Suprapubic skin (tissue), 4 donors: ENCODE measurements around the gene UBE2E3. TPM values are rescaled to one million over a fixed set of nuclear protein-coding genes. Genes with fewer than 3 reads are reported as not detected.

ENCODE experiments used
- DNase-seq, 2 donors: peaks; one replicate each; pipeline ENCODE4 v3.0.0-alpha.2; 2019; ENCODE audit warnings: low spot score in 2 of 2
- H3K27ac ChIP-seq: fragments of 200-600 bp; sonication (generic); one replicate; pipeline ENCODE4 v1.5.1; 2019
- H3K27me3 ChIP-seq: fragments of 200-600 bp; sonication (generic); one replicate; pipeline ENCODE4 v1.5.1; 2019
- H3K36me3 ChIP-seq: fragments of 200-600 bp; sonication (generic); one replicate; pipeline ENCODE4 v1.5.1; 2019
- H3K4me1 ChIP-seq: fragments of 200-600 bp; sonication (generic); one replicate; pipeline ENCODE4 v1.5.1; 2019
- H3K4me3 ChIP-seq: fragments of 200-600 bp; sonication (generic); one replicate; pipeline ENCODE4 v1.5.1; 2019; ENCODE audit warnings: mild to moderate bottlenecking
- H3K9me3 ChIP-seq: fragments of 200-600 bp; sonication (generic); one replicate; pipeline ENCODE4 v1.5.1; 2019
- EP300 ChIP-seq: sonication (generic); formaldehyde crosslinking; IDR thresholded peaks from one replicate; pipeline ENCODE4 v1.6.1; 2017; ENCODE audit warnings: antibody characterized with exemption
- POLR2A ChIP-seq, 2 donors: fragments of 450-650 bp; IDR thresholded peaks; one replicate each; pipeline ENCODE4 v1.6.1; 2017; ENCODE audit warnings: antibody characterized with exemption in 2 of 2, mild to moderate bottlenecking in 2 of 2, moderate library complexity in 2 of 2
- POLR2AphosphoS5 ChIP-seq, 3 donors: sonication (generic); formaldehyde crosslinking; IDR thresholded peaks; one replicate each; pipeline ENCODE4 v1.6.1; 2017; ENCODE audit warnings: antibody characterized with exemption in 3 of 3
- WGBS: methylation state at CpG from one replicate; pipeline ENCODE4 v1.1.5; 2018; 5-methylcytosine and 5-hydroxymethylcytosine counted together
- total RNA-seq, 4 donors: library from RNA; depleted of rRNA; stranded (reverse); fragments of >200 nt; gene quantifications; one replicate each; pipeline ENCODE4 v1.1.0, GENCODE V29; 2016
- TF ChIP-seq, protein P1 (sequence below), 2 donors: fragments of 200-600 bp in 1 of 2; fragments of 450-650 bp in 1 of 2; sonication (generic) in 1 of 2; IDR thresholded peaks; one replicate each; pipeline ENCODE4 v1.5.1; 2016 to 2019; ENCODE audit warnings: antibody characterized with exemption in 2 of 2, mild to moderate bottlenecking in 1 of 2, moderate library complexity in 1 of 2

Gene UBE2E3
- total RNA-seq, 4 donors from 2014 or later = 50.6 to 79.5 (median 66.1) TPM

DNA sequence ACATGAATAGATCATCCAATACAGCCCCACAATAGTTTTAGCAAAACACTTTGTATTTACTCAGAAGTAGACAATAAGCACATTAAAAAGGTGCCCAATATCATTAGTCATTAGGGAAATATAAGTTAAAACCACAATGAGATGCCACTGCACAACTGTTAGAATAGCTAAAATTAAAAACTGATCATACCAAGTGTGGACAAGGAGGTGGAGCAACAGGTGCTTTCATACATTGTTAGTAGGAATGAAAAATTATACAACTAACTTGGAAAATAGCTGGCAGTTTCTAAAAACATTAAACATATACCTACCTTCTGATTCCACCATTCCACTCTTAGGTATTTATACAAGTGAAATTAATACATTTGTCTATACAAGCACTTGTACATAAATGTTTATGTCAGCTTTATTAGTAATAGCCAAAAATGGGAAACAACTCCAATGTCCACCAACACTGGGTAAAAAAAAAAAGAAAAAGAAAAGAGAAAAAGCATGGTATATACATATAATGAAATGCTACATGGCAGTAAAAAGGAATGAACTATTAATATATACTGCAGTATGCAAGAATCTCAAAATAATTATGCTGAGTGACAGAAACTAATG, 27.6 kb upstream of the UBE2E3 start:
- no peak overlapping the region for H3K4me3 ChIP-seq
- H3K27me3 ChIP-seq = no peaks in the 10 kb centered on the region
- no peaks in the 10 kb centered on the region for H3K36me3 ChIP-seq
- H3K9me3 ChIP-seq = no peaks in the 10 kb centered on the region
- no peak for DNase-seq
- no peaks in the 10 kb centered on the region for H3K4me1 ChIP-seq
- TF ChIP-seq POLR2AphosphoS5 (IDR thresholded peaks at IDR 0.05) (no peak), POLR2A (IDR thresholded peaks at IDR 0.05) (no peak), EP300 (no peak)
- TF ChIP-seq, protein P1, sequence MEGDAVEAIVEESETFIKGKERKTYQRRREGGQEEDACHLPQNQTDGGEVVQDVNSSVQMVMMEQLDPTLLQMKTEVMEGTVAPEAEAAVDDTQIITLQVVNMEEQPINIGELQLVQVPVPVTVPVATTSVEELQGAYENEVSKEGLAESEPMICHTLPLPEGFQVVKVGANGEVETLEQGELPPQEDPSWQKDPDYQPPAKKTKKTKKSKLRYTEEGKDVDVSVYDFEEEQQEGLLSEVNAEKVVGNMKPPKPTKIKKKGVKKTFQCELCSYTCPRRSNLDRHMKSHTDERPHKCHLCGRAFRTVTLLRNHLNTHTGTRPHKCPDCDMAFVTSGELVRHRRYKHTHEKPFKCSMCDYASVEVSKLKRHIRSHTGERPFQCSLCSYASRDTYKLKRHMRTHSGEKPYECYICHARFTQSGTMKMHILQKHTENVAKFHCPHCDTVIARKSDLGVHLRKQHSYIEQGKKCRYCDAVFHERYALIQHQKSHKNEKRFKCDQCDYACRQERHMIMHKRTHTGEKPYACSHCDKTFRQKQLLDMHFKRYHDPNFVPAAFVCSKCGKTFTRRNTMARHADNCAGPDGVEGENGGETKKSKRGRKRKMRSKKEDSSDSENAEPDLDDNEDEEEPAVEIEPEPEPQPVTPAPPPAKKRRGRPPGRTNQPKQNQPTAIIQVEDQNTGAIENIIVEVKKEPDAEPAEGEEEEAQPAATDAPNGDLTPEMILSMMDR (IDR thresholded peaks at IDR 0.05) = no peak
- no peak overlapping the region for H3K27ac ChIP-seq

DNA sequence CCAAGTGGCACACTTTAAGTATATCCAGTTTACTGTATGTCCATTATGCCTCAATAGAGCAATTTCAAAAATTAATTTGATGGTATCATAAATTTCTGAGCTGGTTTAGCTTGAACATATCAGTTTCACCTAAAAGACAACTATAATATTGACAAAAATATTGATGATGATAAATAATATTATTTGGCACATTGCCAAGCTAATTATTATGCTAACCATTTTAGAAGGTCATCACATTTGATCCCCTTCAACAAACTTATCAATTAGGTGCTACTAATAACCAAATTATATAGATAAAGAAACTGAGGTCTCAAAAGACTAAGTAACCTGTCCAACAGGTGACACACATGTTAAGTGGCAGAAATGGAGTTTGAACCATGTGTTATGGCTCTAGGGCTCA, 26.9 kb upstream of the UBE2E3 start:
- H3K4me3 ChIP-seq = no peak overlapping the region
- H3K27me3 ChIP-seq = no peaks in the 10 kb centered on the region
- no peak for TF ChIP-seq POLR2AphosphoS5 (IDR thresholded peaks at IDR 0.05)
- no peak for TF ChIP-seq EP300
- TF ChIP-seq, protein P1 (IDR thresholded peaks at IDR 0.05) = no peak
- TF ChIP-seq POLR2A (IDR thresholded peaks at IDR 0.05) = no peak
- H3K36me3 ChIP-seq = no peaks in the 10 kb centered on the region
- no peaks in the 10 kb centered on the region for H3K4me1 ChIP-seq
- H3K27ac ChIP-seq = no peak overlapping the region
- H3K9me3 ChIP-seq = no peaks in the 10 kb centered on the region
- DNase-seq = no peak

DNA sequence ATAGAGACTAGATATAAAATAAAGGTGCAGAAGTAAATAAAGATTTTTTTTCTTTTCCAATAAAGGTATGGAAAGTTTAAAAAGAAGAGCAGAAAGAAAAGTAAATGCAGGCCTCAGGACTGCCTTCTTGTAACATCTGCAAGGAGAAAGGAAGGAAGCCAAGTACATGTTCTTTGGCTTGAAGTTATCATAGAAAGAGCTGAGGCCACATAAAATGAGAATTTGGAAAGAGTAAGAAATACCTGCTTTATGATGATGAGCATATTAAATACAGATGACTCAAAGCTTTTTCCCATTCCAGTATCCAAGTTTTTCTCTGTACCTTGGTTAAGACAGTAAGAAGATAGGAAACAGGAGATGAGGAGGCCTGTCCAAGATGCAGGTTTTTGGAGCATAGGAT, 25.3 kb upstream of the UBE2E3 start:
- H3K36me3 ChIP-seq = no peaks in the 10 kb centered on the region
- H3K9me3 ChIP-seq = no peaks in the 10 kb centered on the region
- DNase-seq = no peak
- TF ChIP-seq POLR2AphosphoS5 (IDR thresholded peaks at IDR 0.05) (no peak), EP300 (no peak), POLR2A (IDR thresholded peaks at IDR 0.05) (no peak)
- TF ChIP-seq, protein P1 (IDR thresholded peaks at IDR 0.05) = no peak
- H3K27ac ChIP-seq = no peak overlapping the region
- H3K4me3 ChIP-seq = no peak overlapping the region
- H3K27me3 ChIP-seq = no peaks in the 10 kb centered on the region
- H3K4me1 ChIP-seq = no peaks in the 10 kb centered on the region

GRCh38 chr2:180959787-180960186, 20.6 kb upstream of the UBE2E3 start:
- no peak for DNase-seq
- Histone ChIP-seq H3K36me3 (no peaks in the 10 kb centered on the region), H3K27me3 (peaks cover 2% of the 10 kb centered on the region), H3K4me3 (no peak overlapping the region), H3K4me1 (no peaks in the 10 kb centered on the region), H3K9me3 (no peaks in the 10 kb centered on the region), H3K27ac (no peak overlapping the region)
- 100% methylated on average over 1 of the region's 1 CpG for WGBS
- TF ChIP-seq EP300 (no peak), POLR2A (IDR thresholded peaks at IDR 0.05) (no peak), POLR2AphosphoS5 (IDR thresholded peaks at IDR 0.05) (no peak)
- TF ChIP-seq, protein P1 (IDR thresholded peaks at IDR 0.05) = no peak

DNA sequence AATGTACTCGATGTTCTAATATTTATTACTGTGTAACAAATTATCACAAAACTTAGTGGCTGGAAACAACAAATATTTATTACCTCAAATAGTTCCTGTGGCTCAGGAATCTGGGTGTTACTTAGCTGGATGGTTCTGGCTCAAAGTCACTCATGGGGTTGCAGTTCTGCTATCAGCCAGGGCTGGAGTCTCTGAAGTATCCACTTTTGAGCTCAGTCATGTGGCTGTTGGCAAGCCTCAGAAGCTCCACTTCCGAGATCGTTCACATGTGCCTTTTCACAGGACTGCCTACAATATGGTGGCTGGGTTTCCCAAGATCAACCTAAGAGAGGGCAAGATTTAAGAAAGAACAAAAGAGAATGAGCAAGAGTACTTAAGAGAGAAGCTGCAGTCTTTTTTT, 19.4 kb upstream of the UBE2E3 start:
- no peak for TF ChIP-seq EP300
- TF ChIP-seq, protein P1 (IDR thresholded peaks at IDR 0.05) = no peak
- no peak for TF ChIP-seq POLR2AphosphoS5 (IDR thresholded peaks at IDR 0.05)
- no peak for TF ChIP-seq POLR2A (IDR thresholded peaks at IDR 0.05)
- DNase-seq = no peak
- Histone ChIP-seq H3K27ac (no peak overlapping the region), H3K36me3 (no peaks in the 10 kb centered on the region), H3K4me3 (no peak overlapping the region), H3K9me3 (no peaks in the 10 kb centered on the region), H3K4me1 (no peaks in the 10 kb centered on the region), H3K27me3 (peaks cover 3% of the 10 kb centered on the region)
- WGBS = 89% methylated on average over 3 of the region's 3 CpGs
